ENCODE data around the gene OBSCN.

OBSCN gene

GRCh38 chr1:228373681-228374571 is 166.1 kb downstream of the OBSCN start:
- no peak for DNase-seq

- DNase-seq, result no peak
Measured at GRCh38 chr1:228374711-228375577, 167.1 kb downstream of the OBSCN start.

DNA sequence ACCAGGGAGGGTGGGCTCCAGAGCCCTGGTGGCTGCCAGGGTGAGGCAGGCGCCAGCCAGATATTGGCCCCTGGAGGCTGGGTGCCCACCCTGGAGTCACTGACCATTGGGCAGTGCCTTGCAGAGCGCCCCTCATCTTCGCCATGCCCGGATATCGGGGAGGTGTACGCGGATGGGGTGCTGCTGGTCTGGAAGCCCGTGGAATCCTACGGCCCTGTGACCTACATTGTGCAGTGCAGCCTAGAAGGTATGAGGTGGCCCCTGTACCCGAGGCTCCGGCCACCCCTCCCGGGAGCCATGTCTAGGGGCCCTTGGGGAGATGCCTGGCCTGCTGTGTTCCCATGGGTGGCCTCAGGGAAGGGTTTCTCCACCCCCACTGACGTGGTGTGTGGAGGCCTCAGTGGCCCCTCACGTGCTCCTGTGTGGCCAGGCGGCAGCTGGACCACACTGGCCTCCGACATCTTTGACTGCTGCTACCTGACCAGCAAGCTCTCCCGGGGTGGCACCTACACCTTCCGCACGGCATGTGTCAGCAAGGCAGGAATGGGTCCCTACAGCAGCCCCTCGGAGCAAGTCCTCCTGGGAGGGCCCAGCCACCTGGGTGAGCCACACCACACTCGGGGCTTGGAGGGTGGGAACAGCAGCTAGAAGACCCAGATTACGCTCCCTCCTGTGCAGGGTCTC is 167.9 kb downstream of the OBSCN start:
- DNase-seq, result no peak

DNA sequence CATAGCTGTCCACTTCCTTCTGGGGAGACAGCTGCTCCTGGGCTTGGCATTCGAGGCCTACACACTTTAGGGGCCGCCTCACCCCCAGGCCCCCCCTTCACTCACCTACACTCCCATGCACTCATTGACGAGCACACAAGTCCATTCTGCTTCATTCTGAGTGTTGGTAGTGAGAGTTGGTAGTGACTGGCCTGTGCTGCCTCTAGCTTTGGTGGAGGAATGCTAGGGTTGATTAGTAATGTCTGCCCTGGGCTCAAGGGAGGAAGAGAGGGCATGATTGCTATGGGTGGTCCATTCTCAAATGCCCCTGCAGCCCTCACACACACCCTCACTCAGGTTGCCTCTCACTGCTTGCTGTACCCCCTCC is 168.4 kb downstream of the OBSCN start:
- DNase-seq, result no peak

DNA sequence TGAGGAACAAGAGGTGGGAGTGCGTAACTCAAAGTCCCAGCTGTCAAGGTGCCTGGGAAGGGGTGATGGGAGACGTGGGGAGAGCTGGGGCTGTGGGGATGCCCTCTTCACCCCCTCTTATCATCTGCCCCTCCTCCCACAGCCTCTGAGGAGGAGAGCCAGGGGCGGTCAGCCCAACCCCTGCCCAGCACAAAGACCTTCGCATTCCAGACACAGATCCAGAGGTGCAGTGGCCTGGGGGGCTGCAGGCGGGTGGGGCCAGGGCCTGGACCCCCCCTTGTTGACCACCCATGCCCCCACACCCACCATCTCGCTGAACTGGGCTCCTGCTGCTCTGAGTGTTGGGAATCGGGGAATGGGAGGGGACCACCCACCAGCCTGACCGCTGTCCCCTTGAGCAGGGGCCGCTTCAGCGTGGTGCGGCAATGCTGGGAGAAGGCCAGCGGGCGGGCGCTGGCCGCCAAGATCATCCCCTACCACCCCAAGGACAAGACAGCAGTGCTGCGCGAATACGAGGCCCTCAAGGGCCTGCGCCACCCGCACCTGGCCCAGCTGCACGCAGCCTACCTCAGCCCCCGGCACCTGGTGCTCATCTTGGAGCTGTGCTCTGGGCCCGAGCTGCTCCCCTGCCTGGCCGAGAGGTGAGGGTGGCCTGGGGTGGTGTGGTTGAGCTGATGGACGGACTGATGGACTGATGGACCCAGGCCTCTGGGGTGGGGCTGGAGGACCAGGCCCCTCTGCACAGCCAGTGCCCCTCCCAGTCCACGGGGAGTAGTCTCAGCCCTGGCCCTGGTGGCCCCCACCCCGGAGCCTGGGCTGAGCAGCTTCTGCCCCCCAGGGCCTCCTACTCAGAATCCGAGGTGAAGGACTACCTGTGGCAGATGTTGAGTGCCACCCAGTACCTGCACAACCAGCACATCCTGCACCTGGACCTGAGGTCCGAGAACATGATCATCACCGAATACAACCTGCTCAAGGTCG is 169.1 kb downstream of the OBSCN start:
- DNase-seq, result no peak

GRCh38 chr1:228377664-228378089 is 169.8 kb downstream of the OBSCN start:
- DNase-seq, result no peak

DNA sequence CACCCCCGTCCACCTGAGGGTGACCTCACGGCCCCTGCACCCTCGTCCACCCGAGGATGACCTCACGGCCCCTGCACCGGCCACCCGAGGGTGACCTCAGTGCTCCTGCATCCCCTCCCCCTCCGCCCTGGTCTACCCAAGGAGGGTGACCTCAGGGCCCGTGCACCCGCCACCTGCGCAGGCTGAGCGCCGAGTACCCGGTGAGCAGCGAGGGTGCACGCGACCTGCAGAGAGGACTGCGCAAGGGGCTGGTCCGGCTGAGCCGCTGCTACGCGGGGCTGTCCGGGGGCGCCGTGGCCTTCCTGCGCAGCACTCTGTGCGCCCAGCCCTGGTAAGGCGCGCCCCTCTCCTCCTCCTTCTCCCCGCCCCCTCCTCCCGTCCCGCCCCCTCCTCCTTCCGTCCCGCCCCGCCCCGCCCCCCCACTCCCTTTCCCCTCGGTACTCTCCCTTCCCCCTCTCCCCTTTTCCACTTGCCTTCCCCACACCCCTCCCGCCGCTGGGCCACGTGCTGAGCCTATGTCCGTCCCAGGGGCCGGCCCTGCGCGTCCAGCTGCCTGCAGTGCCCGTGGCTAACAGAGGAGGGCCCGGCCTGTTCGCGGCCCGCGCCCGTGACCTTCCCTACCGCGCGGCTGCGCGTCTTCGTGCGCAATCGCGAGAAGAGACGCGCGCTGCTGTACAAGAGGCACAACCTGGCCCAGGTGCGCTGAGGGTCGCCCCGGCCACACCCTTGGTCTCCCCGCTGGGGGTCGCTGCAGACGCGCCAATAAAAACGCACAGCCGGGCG is 170.4 kb downstream of the OBSCN start:
- no peak for DNase-seq

- no peak for DNase-seq
Measured at GRCh38 chr1:228378873-228379460, 171.1 kb downstream of the OBSCN start.

DNA sequence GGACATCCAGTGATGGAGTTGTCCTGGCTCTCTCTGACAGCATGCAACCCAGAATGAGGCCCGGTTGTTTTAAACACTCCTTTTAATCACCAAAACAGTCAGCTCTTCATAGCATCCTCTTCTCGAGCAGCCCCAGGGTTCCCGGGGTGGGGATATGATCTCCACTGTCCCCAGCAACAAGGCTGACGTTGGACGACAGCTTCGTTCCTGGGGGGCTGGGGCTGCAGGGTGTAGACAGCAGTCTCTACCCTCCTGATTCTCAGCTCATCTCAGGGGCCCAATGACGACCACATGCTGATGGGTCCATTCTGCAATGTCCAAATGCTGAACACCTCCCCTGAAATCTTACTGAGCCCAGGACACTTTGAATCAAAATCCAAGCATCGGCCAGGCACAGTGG is 171.8 kb downstream of the OBSCN start:
- no peak for DNase-seq

GRCh38 chr1:228381356-228381755 is 173.5 kb downstream of the OBSCN start:
- DNase-seq, result no peak

DNA sequence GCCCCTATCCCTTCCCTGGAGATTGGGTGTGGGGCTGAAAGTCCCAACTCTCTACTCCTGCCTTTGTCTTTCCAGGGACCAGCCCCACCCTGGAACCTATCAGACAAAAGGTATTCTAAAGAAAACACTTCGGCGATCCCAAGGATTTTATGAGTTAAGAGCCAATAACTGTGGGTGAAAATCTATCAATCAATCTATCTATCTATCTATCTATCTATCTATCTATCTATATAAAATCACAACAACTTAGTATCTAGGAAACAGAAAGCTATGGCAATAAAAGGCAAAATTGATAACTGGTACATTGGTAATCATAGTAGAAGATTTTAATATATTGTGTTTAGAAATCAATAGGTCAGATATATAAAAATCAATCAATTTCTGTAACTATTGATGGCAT is 175.9 kb downstream of the OBSCN start:
- no peak for DNase-seq

- DNase-seq, result no peak
Measured at GRCh38 chr1:228385232-228385631, 177.4 kb downstream of the OBSCN start.

- DNase-seq, result no peak
Measured at GRCh38 chr1:228387321-228387720, 179.5 kb downstream of the OBSCN start.

GRCh38 chr1:228390649-228391048 is 182.8 kb downstream of the OBSCN start:
- no peak for DNase-seq

DNA sequence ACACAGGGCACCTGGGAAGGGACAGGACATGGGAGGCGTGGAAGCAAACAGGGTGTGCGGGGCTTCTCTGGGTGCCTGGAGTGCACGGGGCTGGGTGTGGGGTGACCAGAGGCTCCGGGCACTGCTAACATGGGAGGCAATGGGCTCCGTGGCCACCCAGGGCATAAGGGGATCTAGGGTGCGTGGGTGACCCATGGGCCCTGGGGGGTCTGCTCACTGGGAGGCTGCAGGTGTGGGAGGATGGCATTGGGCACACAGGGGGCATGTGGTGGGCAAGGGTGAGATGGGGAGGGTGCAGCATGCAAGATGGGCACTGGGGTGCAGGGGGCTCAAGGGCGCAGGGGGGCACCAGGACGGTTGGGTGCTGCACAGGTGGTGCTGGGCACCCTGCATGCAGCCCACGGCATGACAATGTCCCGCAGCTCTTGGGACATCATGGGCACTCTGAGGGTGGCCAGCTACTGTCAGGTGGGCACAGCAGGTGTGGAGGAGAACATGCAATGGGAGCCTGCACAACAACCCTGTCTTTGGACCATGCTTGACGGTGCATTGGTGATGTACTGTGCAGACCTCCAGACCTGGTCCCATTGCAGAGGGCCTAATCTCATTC is 183.7 kb downstream of the OBSCN start:
- DNase-seq, result no peak

DNA sequence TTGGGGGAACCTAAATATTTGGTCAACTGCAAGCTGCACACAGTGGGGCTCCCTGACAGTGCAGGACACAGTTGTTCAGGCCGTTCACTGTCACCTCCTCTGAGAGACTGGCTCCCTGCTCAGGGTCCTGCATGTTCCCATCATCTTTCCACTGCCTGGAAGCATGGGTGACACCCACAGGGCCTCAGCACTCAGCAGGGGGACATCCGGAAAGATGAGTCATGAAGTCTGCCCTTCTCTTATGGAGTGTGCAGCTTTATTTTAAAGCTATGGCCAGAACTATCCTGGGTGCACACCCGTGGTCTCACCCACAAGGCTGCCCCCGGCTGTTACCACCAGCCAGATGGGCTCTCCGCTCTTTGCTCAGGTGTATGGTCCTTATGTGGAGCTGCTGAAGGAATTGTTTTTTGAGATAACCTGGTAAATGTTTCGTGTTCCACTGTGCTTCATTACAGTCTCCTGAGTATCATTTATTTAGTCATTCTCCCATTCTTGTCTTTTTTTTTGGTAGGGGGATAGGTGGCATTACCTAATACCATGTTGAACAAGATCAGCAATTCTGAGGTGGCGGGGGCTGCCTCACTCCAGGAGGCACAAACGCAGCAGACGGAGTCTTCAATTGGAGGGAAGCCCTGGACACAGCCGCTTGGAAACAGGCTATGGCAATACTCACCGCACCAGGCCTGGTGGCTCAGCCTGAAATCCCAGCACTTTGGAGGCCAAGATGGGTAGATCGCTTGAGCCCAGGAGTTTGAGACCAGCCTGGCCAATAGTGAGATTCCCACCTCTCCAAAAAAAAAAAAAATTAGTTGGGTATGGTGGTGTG is 184.5 kb downstream of the OBSCN start:
- no peak for DNase-seq

DNA sequence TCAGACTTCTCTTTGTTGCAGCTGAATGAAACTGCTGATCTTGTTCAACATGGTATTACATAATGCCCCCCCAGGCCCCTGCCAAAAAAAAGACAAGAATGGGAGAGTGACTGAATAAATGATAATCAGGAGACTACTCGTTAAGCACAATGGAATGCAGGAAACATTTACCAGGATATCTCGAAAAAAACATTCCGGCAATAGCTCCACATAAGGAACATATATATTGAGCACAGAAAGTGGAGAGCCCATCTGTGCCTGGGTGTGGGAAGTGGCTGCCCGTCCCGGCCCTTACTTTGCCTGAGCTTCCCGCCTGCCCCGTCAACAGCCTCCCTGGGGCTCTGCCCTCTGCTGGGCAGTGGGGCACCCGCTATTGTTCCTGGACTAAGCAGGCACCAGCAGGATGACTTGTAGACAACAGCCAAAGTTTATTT is 185.4 kb downstream of the OBSCN start:
- DNase-seq, result no peak

DNA sequence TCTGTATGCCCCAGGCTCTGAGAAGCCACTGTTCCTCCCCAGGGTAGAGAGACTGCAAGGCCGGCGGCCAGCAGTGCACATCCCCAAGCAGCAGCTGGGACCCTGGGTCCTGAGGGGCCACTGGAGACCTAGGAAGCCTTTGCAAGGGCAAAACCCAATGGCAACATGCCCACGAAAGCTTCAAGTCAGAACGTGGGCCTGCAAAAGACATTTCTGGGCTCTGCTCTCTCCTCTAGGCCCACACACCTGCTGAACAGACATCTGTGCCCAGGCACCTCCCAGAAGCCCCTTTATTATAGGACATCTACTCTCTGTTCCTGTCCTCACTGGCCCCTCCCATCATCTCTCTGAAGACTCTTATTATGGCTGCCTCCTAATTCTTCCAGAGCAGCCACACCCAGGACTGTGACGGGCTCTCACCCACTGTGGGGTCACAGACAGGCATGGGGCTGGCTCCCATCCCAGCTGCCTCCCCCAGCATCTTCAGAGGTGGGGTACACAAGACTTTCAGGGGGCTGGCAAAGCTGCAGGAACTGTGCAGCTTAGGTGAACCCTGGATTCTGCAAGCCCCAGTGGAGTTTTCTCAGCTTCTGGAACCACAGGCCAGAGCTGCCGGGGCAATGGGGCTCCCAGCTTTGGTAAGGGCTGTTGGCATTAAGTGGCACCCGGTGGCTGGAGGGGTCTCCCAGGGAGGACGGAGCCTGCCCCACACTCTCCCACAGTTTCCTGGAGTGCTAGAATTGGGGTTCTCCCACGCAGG is 186.1 kb downstream of the OBSCN start:
- DNase-seq, result no peak
